ENCODE data around the gene DHCR7. TPM values are rescaled to one million over a fixed set of nuclear protein-coding genes. Genes with fewer than 3 reads are reported as not detected.
"Not testable (repeated sequence)": the region's sequence is repeated elsewhere in the genome, so short reads cannot be mapped to it uniquely, and the experiment has no call there.

The DHCR7 gene
- total RNA-seq, 1 donor from 2014 or later: 6.0 TPM

DNA sequence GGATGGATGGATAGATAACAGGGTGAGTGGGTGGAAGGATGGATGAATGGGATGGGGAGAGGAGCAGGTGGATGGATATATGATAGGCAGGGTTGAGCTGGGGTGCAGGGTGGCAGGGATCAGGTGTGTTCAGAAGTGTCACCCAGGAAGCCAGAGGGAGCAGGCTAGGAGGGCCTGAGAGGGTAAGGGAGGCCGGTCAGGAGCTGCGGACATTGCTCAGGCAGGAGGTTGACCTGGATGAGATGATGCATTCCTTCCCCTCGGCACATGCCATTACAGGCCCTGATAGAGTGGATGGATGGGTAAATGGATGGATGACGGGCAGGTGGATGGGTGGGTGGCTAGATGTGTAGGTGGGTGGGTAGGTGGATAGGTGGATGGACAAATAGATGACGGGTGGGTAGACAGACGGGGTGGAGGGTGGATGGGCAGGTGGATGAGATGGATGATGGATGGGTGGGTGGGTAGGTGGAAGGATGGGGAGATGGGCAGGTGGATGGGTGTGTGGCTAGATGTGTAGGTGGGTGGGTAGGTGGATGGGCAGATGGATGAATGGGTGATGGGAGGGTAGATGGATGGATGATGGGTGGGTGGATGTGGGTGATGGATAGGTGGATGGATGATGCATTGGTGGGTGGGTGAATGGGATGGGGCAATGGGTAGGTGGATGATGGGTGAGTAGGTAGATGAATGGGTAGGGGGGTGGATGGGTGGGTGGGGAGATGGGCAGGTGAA, 8.0 kb downstream of the DHCR7 start:
- no peak for DNase-seq (ENCODE audit: low spot score)

GRCh38 chr11:71438650-71439049, 9.5 kb downstream of the DHCR7 start:
- DNase-seq (ENCODE audit: low spot score): no peak

GRCh38 chr11:71437879-71438278, 10.3 kb downstream of the DHCR7 start:
- no peak for DNase-seq (ENCODE audit: low spot score)

- no peak for DNase-seq (ENCODE audit: low spot score)
Observed at GRCh38 chr11:71437399-71437798, 10.8 kb downstream of the DHCR7 start.

DNA sequence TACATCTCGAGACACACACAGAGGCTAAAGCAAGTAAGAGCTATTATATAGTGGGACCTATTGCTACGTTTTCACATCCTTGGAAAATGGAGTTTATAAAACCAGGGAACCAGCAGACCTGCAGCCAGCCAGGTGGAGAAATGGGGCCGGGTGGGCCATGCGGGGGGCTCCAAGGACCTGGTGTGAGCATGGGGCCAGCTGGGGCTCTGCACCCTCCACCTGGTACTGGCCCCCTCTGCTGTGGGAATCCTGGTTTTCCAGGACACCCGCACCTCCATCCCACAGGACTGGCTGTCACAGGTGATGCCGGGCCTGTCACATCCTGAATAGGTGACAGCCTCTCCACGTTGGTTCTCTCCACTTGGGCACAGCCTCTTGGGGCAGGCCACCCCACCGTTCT, 11.3 kb downstream of the DHCR7 start:
- DNase-seq (ENCODE audit: low spot score): no peak

DNA sequence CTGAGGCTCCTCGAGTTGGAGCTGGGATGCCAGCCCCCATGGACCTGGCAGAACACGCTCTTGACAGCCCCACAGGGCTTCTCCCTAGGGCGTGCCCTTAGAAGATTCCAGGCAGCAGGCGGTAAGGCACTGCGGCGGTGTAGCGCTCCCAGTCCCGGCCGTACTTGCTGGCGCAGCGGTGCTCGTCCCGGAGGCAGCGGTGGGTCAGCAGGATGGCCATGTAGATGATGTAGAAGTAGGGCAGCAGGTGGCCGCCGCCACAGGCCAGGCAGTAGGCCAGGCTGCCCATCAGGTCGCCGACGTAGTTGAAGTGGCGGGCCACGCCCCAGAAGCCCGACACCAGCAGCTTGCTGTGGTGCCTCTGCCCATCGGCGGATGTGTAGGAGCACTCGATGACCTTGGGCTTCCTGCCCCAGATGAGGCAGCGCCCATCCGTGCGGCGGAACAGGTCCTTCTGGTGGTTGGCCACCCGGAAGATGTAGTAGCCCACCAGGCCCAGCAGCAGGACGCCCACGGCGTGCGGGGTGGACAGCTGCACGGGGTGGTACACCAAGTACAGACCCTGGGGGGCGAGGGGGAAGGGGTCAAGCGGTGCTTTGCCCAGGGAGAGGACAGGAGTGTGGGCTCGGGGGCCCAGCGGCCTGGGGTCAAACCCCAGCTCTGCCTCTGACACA, 12.8 kb downstream of the DHCR7 start:
- DNase-seq (ENCODE audit: low spot score): no peak

GRCh38 chr11:71434576-71435130, 13.5 kb downstream of the DHCR7 start:
- DNase-seq (ENCODE audit: low spot score): no peak

GRCh38 chr11:71433648-71434450, 14.3 kb downstream of the DHCR7 start:
- DNase-seq (ENCODE audit: low spot score): peak; percentile 82

DNA sequence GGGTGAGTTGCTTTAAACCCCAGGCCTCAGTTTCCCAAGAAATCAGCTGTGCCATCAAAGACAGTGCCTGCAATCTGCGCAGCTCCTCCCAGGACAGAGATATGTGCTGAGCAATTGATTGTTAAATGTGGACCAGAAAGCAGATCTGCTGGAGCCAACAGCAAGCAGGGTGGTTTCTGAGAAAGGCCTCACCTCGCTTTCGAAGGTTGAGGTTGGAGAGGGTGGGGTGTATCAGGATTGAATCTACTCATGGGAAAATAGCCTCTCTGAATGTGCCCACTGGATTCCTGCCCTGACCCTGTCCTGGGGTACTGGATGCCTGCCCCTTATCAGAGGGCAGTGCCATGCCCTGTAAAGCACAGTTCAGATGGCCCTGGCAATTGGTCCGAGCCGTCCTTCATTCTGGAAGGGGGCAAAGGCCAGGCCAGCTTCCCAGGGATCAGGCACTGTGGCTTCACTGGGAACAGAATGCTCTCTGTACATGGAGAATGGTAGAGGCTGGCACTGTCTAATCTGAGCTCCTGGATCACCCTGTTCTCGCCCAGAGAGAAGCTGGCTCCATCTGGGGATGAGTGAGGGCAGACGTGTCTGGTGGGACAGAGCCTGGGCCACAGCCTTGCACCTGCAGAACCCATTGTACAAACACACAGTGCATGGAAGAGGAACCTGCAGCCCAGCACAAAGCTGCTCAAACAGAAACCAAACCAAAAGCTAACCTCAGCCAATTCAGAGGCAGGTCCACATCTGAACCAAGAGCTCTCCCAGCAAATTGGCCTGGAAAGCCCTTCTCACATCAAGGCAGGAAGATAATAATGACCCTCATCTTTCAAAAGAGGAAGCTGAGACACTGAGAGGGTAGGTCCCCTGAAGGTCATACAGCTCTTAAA, 15.2 kb downstream of the DHCR7 start:
- no peak for DNase-seq (ENCODE audit: low spot score)

- DNase-seq (ENCODE audit: low spot score): no peak
Observed at GRCh38 chr11:71431271-71431670, 16.9 kb downstream of the DHCR7 start.

GRCh38 chr11:71430166-71430565, 18.0 kb downstream of the DHCR7 start:
- no peak for DNase-seq (ENCODE audit: low spot score)

DNA sequence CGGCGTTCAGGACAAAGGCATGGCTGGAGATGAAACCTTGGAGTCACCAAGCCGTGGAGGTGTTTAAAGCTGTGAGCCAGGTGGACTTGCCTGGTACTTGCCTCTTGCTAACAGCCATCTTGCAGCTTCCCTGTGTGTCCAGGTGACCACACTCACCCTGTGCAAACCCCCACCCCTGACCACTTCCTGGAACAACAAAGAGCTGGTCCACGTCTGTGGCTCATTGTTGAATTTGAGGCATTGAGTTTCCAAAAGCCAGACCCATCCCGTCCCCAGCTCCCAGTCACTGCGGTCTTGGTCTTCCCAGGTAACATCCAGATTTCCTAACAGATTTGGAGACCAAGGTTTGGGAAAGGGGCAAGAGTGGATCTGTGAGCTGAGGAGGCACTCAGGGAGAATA, 18.5 kb downstream of the DHCR7 start:
- DNase-seq (ENCODE audit: low spot score): no peak

GRCh38 chr11:71428861-71429435, 19.2 kb downstream of the DHCR7 start:
- no peak for DNase-seq (ENCODE audit: low spot score)

GRCh38 chr11:71426413-71426812, 21.8 kb downstream of the DHCR7 start:
- DNase-seq (ENCODE audit: low spot score): no peak

- no peak for DNase-seq (ENCODE audit: low spot score)
Observed at GRCh38 chr11:71425860-71426259, 22.3 kb downstream of the DHCR7 start.

- no peak for DNase-seq (ENCODE audit: low spot score)
Observed at GRCh38 chr11:71425409-71425808, 22.8 kb downstream of the DHCR7 start.

DNA sequence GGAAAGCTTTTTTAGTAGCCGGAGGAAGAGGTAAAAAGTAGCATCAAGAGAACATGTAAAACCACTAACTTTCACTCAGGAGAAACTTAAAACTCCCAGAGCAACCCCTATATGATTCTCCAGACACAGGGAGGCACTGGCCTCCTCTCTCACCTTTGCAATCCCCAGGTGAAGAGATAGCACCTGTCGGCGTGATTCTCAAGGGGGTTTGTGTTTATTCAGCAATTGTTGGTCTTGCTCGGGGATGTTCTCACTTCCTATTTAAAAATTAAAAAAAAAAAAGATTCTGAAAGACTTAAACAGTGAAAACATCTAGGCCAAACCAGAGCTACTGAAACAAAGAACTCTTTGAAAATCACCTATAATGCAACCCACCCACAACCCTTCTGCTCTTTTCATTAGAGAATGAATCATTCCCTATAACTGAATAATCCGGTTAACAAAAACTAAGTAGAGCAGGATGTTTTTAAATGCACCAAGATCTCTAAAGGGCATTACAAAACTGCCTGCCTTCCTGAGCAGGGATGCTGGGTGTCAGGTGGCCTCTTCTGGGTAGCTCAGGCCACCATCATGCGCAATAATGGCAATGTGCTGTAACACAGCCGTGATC, 24.9 kb downstream of the DHCR7 start:
- DNase-seq (ENCODE audit: low spot score): no peak

DNA sequence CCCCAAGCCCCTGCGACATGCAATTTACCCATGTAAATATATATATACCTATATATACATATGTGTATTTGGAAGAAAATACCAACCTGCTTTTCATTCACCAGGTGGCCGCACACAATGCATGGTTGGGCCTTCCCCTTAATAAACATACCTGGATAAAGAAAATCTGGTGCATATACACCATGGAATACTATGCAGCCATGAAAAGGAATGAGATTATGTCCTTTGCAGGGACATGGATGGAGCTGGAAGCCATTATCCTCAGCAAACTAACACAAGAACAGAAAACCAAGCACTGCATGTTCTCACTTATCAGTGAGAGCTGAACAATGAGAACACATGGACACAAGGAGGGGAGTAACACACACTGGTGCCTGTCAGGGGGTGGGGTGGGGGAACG, 25.9 kb downstream of the DHCR7 start:
- not testable (repeated sequence) for DNase-seq (ENCODE audit: low spot score)

- no peak for DNase-seq (ENCODE audit: low spot score)
Observed at GRCh38 chr11:71421392-71421950, 26.7 kb downstream of the DHCR7 start.
